Ecto neural progenitor cell (in vitro differentiated cells): Measurements from ENCODE around the gene ATG3.
A peak's percentile ranks its signal among the peaks of the same experiment; 100 is the strongest.
"Not testable (repeated sequence)": the region's sequence is repeated elsewhere in the genome, so short reads cannot be mapped to it uniquely, and the experiment has no call there.

Experiments
- DNase-seq: peaks from one replicate; pipeline ENCODE4 v3.0.0-alpha.2; 2018; ENCODE audit warnings: low spot score

Gene ATG3

DNA sequence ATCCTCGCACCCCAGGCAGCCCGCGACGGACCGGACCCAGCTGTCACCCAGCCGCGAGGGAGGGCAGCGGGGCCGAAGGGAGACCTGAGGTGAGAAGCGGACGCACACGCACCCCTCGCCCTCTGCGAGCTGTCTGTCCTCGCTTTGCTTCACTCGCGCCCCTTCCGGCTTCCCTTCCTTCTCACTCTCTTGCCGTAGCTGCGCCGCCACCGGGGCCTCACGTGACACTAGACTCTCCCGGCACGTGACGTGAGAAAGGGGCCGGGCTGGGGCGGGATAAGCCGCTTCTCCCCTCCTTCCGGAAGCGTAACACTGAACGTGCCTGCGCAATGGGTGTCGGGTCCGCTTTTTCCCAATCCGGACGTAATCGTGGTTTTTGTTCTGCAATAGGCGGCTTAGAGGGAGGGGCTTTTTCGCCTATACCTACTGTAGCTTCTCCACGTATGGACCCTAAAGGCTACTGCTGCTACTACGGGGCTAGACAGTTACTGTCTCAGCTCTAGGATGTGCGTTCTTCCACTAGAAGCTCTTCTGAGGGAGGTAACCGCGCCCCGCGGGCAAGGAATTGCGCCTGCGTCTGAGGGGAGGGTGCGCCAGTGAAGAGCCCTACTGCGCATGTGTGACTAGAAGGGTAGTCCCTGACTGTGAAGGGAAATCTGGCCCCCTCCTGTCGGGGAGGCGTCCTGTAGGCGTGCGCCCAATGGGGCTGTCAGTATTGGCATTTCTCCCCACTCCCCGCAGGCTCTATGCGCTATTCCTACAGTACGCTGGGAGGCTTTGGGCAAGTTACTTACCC lies at the start of gene ATG3, which contains the start of gene SLC35A5:
TSS of gene ATG3 (minus strand) at position 229 of the 796 bp plus-strand sequence. CDS start 434 bp downstream, outside the sequence.
TSS of gene SLC35A5 (plus strand) at position 312 of the 796 bp plus-strand sequence. CDS start 1,359 bp downstream, outside the sequence.
- DNase-seq, result peak; percentile 98

DNA sequence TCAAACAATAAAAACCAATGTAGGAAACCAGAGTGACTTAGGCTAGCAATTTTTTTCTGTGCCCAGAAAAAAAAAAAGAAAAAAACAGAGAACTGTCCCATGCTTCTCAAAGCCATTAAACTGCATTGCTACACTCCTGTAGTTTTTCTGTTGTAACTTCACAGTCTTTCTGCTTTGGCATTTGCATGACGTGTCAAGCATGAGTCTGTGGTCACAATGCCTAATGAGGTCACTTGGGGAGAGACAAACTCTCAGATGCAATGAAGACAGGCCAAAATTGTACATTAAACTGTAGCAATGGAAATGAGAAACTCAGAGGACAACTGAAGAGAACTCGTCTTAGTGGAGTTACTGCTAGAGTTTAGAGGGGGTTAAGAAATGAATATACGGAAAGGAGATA lies 48.4 kb upstream of the ATG3 start:
- no peak for DNase-seq

DNA sequence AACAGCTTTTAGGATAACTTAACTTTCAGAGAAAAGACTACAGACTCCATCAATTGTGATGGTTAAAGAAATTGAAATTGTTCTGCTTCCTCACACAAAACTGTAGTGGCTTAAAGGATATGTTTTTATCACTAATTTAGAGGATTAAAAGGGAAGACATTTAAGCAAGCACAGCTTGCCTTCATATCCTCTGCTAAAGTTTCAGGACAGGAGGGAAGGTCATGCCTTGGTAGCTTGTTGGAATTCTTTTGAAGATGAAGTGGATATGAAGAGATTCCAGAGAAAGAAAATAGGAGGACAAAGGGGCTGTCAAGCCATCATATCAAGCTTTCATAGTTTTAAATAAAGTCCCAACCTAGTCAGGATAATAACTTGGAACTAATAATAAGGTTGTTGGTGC lies 46.1 kb upstream of the ATG3 start:
- no peak for DNase-seq

DNA sequence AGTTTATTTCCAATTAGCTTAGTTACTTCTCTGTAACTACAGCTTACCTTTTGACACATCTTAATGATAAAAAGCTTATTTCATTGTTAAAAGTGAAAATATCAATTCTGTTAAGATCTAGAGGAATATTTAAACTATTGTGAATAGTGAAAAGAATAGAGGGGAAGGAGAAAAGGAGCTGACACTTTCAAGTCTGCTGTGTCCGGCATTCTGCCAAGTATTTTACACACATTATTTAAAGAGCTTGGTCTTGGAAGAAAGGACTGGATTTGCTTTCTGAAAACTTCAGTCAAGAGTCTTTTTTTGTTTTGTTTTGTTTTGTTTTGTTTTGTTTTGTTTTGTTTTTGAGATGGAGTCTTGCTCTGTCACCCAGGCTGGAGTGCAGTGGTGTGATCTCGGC lies 44.3 kb upstream of the ATG3 start:
- DNase-seq, result no peak

DNA sequence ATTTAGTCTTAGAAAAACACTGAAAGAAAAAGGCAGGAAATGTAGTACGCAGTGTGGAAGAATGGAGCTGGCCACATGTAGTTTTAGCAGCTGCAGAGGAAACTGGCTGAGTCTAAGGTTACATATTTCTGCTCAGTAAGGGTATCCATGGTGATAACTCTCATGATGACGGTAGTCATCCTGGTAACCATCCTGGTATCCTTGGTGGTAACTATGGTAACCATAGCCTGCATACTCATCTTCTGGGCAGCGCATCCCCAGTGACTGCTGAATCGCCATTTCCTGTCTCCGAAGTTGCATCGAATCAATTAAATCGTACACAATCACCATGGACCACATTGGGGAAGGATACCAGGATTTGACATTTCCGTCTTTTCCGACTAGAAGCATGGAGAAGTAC lies 43.5 kb upstream of the ATG3 start:
- DNase-seq, result no peak

DNA sequence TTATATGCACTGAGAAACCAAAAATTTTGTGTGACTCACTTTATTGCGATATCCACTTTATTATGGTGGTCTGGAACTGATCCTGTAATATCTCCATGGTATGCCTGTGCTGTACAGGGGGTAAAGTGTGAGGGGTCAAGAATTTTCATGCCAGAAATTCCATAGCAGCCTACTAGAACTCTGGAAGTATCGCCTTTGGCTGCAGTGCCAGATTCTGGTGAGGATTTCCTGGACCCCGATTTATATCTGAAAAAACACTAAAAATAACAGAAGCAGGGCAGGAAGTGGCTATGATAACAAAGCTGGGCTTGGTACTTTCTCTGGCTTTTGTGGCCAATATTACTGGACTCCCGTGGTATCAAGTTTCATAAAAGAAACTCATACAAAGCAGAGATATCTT lies 42.8 kb upstream of the ATG3 start:
- DNase-seq, result no peak

DNA sequence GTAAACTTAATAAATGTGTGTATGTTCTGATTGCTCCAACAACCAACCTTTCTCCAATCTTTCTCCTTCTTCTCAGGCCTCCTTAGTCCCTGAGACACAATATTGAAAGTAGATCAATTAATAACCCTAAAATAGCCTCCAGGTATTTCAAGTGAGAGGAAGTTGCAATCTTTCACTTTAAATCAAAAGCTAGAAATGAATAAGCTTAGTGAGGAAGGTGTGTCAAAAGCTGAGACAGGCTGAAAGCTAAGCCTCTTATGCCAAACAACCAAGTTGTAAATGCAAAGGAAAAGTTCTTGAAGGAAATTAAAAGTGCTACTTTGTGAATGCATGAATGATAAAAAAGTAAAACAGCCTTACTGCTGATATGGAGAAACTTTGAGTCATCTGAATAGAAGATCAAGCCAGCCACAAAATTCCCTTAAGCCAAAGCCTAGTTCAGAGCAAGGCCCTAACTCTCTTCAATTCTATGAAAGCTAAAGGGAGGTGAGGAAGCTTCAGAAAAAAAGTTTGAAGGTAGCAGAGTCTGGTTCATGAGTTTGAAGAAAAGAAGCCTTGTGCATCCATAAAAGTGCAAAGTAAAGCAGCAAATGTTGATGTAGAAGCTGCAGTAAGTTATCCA lies 40.6 kb upstream of the ATG3 start:
- DNase-seq, result no peak

DNA sequence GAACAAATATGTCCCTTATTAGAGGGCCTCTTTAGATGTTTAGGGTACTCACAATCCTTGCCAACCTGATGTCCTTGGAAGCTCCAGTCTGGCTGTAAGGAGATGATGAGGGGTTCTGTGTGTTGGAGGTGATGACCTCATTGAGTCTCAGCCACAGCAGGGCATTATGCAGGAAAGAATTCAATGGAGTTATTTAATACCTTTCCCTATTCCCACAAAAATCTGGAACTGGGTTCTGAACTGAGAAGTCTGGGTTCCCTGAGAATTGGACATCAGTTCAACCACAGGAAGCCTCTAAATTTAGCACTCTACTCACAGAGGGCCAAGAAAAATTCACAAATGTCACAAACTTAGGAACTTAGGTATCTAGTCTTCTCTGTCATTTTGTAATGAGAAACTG lies 37.0 kb upstream of the ATG3 start:
- DNase-seq, result no peak

DNA sequence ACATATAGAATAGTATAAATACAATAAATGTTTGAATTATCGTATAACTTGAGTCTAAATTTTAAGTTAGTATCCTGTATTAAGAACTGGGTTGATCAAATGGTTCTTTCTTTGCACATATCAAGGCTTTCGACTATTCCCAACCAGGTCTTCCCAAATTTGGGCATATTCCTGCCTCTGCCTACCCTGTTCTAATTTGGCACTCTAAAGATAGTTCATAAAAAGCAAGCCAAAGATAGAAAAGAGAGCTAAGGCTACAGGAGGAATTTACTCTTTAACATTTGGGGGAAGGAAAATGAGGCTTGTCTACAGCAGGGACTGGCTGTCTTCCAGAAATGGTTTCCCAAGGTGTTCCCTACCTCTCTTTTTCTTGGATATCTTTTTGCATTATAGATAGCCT lies 36.2 kb upstream of the ATG3 start:
- no peak for DNase-seq

DNA sequence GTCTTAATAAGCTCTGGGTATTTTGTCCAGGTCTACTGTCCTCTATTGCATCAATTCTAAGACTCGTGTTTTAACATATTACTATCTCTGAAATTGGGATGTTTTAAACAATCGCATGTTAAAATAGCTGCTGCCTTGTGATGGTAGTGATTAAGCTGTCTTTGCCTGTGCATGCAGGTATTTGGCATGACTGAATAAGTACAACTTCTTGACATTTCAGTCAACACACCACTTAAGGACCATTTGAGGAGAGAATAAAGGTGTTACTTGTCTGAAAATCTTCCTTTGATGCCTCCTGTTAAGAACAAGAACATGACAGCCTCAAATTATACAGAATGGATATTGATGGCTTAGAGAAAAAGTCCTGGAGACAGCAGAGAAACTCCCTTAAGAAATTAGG lies 33.1 kb upstream of the ATG3 start:
- DNase-seq, result no peak

DNA sequence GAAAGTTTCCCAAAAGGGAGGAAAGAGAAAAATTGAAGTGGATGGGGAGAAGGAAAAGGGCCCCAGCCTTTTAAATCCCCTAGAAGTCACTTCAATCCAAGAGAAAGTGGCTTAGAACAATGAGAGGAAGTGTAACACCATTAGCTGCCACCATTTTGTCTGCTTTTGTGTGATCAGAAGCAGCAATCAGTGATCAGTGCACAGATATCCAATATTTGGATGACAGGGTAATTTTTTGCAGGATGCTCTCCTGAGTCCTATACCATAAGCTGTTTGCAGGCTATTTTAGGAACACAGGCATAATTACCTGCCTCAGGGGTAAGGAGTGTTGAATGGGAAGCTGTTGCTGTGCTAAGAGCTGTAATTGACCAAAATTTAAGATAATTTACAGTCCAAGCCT lies 31.5 kb upstream of the ATG3 start:
- DNase-seq, result no peak

DNA sequence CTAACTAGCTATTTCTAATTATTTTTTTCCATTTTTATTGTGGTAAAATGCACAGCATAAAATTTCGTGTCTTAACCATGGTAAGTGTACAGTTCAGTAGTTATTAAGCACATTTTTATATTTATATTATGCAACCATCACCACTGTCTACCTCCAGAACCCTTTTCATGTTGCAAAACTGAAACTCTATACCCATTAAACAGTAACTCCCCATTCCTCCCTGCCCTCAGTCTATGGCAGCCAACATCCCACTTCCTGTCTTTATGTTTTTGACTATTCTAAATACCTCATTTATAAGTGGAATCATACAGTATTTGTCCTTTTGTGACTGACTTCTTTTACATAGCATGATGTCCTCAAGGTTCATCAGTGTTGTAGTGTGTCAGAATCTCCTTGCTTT lies 25.6 kb upstream of the ATG3 start:
- no peak for DNase-seq

DNA sequence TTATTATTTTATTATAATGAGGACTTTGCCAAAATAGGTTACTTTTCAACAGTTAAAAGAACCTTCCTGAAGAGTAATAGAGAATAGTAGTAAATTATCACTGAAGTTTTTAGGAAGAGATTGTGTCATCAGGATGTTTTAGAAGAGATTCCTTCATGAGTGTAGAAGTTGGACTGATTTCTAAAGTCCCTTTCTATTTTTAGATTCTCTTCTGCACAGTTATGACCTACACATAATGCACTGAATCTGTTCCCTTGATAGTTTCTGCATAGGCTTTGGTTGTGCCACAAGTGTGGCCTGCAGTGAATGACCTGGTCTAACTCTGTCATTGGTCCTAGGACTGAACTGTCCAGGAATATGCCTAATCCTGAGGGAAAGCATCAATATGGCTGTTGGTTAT lies 24.0 kb upstream of the ATG3 start:
- no peak for DNase-seq

DNA sequence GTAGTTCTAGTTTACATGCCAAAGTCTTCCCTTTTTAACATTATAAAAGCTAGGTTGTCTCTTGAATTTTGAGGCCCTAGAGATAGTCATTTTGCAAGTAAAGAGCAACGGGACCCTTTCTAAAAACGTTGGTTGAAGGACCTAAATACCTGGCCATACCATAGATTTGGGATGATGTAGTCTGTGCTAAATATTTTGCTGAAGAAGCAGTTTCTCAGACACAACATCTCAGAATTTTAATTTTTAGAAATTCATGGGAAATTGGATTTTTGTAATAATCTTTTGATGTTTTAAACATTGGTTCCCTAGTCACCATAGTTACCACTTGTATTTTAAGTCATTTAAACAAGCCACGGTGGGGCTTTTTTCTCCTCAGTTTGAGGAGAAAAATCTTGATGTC lies 21.3 kb upstream of the ATG3 start:
- no peak for DNase-seq

DNA sequence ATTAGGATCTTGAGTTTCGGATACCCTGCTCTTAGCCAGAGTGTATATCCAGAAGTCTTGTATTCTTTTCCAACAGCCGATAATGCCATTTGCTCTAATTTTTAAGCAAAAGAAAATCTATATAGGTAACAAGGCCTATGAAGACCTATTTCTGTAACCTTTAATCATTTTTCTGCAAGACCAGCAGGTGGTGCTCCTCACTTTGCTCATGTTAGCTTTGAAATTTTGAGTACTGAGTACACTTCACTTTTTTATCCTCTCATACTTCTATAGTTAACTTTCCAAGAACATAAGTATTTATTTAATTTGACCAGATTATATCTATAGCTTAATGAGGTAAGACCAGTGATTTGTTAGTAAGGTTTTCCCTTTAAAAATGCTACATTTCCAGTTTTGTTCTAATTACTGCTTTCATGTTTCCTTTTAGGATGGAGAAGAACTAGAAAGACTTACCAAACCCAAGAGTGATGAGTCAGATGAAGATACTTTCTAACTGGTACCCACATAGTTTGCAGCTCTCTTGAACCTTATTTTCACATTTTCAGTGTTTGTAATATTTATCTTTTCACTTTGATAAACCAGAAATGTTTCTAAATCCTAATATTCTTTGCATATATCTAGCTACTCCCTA lies 20.6 kb upstream of the ATG3 start:
- no peak for DNase-seq

DNA sequence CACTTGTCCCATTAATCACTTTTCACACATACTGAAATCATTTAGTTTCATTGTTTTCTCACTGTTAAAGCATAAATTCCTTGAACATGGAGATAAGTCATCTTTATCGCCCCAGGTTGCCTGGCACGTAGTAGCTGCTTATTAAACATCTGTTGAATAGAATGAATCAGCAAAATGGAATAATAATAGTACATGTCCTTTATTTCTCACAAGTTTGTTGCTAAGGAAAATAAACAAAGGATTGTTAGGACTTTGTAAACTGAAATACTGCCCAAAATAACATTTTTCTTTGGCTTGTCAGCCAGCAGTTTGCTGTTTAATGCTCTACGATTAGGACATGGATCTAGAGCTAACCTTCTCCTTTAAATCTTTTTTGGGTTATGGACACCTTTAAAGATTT lies 17.9 kb upstream of the ATG3 start:
- DNase-seq, result no peak

DNA sequence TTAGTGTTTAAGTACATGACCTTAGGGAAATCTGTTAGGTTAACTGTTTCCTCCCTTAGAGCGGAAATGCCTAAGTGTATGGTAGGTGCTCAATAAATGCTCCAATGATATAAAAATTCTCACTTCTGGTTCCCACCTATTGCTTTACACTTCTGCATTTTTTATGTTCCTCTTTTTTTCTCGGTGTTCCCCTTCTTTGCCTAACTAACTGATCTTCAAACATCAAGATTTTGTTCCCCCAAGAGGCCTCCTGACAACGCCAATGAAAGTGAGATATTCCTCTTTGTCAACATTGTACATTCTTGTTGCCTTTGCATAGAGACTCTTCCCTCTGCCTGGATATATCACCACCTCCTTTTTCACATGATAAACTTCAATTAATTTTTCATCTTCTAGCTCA lies 17.5 kb upstream of the ATG3 start:
- no peak for DNase-seq

DNA sequence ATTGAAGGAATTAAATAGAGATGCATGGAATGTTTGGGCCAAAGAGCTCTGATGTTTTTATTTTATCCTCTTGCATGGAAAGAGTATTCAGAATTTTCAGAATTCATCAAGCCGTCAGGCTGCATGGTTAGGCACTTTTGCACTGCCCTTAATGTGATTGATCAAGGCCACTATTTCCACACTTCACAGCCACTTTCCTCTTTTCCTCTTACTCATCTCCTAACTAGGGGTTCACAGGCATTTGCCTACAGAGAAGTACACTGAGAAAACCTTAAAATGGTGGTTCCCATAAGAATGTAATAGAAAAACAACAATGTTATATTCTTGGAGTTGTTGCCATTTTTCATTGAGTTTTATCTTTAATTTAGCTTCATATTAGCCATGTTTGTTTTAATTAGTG lies 10.9 kb upstream of the ATG3 start:
- no peak for DNase-seq

DNA sequence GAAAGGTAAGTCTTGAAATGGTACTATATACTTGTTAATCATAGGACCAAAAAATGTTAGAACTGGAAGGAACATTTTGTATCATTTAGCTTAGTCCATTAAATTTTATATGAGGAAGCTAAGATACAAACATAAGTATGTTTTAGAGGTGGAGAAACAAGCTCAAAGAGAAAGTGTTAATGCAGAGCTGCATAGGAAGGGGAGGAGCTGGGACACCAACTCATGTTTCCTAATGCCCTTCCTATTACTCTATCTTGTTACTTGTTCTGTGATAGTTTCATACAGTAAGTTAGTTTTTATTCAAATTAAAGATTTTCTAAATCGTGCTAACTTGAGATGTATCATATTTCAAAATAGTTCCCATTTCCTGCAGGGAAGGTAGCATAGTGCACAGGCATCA lies 7.5 kb upstream of the ATG3 start:
- no peak for DNase-seq

DNA sequence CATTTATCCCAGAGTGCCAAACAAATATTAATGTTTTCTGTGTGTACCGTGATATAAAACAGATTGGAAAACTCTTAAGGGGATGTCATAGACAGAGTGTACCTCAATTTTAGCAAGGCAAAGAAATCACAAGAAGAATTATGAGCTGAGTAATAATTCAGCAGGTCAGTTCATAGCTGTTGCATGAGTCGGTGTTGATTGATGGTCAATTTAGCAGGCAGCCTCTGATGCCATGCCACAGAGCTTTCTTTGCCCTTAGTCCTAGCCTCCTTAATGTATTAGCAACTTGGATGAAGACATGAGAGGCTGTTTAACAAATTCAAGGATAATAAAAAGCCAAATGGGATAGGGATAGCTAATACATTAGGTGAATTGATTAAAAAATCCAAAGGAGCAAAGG lies 6.9 kb upstream of the ATG3 start:
- no peak for DNase-seq

DNA sequence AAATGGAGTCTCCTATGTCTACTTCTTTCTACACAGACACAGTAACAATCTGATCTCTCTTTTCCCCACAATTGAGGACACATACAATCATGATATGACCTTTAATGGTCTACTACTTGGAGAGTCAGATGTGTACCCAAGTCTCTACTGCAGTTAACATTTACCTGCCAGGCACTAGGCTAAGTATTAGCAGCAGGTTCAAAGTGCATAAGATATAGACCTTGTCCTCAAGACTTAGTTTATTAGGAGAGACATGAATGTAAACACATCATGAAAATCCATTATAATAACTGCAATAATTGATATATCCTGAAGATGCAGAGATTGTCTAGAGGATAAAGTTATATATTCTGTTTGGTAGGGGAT lies 3.2 kb upstream of the ATG3 start:
- no peak for DNase-seq

DNA sequence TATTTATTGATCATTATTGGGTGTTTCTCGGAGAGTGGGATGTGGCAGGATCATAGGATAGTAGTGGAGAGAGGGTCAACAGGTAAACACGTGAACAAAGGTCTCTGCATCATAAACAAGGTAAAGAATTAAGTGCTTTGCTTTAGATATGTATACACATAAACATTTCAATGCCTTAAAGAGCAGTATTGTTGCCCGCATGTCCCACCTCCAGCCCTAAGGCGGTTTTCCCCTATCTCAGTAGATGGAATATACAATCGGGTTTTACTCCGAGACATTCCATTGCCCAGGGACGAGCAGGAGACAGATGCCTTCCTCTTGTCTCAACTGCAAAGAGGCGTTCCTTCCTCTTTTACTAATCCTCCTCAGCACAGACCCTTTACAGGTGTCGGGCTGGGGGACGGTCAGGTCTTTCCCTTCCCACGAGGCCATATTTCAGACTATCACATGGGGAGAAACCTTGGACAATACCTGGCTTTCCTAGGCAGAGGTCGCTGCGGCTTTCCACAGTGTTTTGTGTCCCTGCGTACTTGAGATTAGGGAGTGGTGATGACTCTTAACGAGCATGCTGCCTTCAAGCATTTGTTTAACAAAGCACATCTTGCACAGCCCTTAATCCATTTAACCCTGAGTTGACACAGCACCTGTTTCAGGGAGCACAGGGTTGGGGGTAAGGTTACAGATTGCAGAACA lies 2.6 kb upstream of the ATG3 start:
- not testable (repeated sequence) for DNase-seq

DNA sequence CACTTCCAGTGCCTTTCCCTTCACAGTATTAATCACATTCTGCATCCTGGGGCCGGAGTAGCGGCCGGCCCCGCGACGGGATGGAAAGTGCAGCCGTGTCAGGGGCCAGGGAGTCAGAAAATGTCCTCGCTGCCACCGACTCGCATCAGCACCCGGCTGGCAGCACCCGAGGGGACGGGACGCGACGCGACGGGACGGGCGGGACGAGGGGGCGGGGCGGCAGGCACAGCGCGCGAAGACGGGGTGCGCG lies 353 bp downstream of the ATG3 start:
- DNase-seq, result no peak
